Fibroblast of villous mesenchyme (primary cell): Measurements from ENCODE around the gene ENTR1. TPM values are rescaled to one million over a fixed set of nuclear protein-coding genes. Genes with fewer than 3 reads are reported as not detected.

ENCODE experiments used
- DNase-seq: peaks from one replicate; pipeline ENCODE4 v3.0.0-alpha.2; 2010; ENCODE audit warnings: low read depth
- H3K4me3 ChIP-seq: 2 replicates; pipeline ENCODE4 v1.5.1; 2011; ENCODE audit warnings: low read depth, mild to moderate bottlenecking, low read length
- total RNA-seq: library from RNA; depleted of rRNA; stranded (reverse); fragments of >200 nt; gene quantifications from 2 replicates; pipeline ENCODE4 v1.2.3, GENCODE V29; 2012
- TF ChIP-seq, protein P1 (sequence below): IDR thresholded peaks from 2 replicates; pipeline ENCODE4 v1.5.1; 2012; ENCODE audit warnings: low read depth, mild to moderate bottlenecking, low read length; ENCODE audit not compliant: insufficient read depth

ENTR1 gene, protein sequence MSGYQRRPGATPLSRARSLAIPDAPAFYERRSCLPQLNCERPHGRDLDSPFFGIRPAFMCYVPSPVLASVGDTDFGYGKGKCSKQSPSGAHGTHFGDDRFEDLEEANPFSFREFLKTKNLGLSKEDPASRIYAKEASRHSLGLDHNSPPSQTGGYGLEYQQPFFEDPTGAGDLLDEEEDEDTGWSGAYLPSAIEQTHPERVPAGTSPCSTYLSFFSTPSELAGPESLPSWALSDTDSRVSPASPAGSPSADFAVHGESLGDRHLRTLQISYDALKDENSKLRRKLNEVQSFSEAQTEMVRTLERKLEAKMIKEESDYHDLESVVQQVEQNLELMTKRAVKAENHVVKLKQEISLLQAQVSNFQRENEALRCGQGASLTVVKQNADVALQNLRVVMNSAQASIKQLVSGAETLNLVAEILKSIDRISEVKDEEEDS
- total RNA-seq, result 34.5 and 40.3 TPM in 2 replicates

GRCh38 chr9:136410500-136411287 lies at the start of gene ENTR1, which contains the start of gene PMPCA:
ENTR1 (minus strand) TSS chr9:136410614; CDS start chr9:136410397, 217 bp downstream.
PMPCA (plus strand) TSS chr9:136410658; CDS start chr9:136410669, 11 bp downstream.
- H3K4me3 ChIP-seq, result peak within 1 kb of the TSS; percentile 98
- TF ChIP-seq, protein P1, sequence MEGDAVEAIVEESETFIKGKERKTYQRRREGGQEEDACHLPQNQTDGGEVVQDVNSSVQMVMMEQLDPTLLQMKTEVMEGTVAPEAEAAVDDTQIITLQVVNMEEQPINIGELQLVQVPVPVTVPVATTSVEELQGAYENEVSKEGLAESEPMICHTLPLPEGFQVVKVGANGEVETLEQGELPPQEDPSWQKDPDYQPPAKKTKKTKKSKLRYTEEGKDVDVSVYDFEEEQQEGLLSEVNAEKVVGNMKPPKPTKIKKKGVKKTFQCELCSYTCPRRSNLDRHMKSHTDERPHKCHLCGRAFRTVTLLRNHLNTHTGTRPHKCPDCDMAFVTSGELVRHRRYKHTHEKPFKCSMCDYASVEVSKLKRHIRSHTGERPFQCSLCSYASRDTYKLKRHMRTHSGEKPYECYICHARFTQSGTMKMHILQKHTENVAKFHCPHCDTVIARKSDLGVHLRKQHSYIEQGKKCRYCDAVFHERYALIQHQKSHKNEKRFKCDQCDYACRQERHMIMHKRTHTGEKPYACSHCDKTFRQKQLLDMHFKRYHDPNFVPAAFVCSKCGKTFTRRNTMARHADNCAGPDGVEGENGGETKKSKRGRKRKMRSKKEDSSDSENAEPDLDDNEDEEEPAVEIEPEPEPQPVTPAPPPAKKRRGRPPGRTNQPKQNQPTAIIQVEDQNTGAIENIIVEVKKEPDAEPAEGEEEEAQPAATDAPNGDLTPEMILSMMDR, result no peak
- peak; percentile 90 for DNase-seq

DNA sequence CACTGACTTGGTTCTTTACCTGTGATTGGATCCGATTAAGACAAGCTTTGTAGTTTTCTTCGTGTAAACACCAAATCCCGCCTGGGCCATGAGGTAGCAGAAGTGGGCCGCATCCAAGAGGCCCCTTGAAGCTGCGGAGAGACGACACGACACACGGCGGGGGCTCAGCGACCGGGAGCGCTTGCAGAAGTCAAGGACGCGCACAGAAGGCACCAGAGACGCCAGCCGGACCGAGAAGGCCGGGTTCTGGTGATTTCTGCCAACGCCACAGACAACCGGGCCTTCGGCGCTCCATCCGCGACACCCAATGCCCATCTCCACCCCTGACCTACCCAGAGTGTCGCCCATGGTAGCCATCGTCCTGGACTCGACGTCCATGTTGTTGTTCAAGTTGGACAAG lies 49.0 kb upstream of the ENTR1 start:
- no peak overlapping the region for H3K4me3 ChIP-seq
- TF ChIP-seq, protein P1, result no peak
- no peak for DNase-seq

DNA sequence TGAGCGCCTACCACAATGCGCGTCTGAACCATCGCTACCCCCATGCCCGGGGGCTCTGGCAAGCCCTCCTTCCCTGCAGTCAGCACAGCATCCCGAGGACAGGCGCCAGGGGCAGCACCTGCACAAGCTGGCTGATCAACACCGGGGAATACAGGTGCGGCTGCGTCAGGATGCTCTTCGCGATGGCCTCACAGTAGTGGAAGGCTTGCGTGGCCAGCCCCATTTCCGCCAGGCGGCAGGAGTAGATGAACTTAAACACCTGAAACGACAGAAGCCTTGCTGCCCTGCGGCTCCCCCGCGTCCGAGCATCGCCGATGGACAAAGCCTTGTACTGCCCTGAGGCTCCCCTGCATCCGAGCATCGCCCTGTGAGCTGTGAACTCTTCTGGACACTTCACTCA lies 46.9 kb upstream of the ENTR1 start:
- no peak for DNase-seq
- TF ChIP-seq, protein P1, result no peak
- no peak overlapping the region for H3K4me3 ChIP-seq

- TF ChIP-seq, protein P1, result no peak
- DNase-seq, result no peak
- H3K4me3 ChIP-seq, result no peak overlapping the region
These were observed 45.8 kb upstream of the ENTR1 start for GRCh38 chr9:136456258-136456657.

DNA sequence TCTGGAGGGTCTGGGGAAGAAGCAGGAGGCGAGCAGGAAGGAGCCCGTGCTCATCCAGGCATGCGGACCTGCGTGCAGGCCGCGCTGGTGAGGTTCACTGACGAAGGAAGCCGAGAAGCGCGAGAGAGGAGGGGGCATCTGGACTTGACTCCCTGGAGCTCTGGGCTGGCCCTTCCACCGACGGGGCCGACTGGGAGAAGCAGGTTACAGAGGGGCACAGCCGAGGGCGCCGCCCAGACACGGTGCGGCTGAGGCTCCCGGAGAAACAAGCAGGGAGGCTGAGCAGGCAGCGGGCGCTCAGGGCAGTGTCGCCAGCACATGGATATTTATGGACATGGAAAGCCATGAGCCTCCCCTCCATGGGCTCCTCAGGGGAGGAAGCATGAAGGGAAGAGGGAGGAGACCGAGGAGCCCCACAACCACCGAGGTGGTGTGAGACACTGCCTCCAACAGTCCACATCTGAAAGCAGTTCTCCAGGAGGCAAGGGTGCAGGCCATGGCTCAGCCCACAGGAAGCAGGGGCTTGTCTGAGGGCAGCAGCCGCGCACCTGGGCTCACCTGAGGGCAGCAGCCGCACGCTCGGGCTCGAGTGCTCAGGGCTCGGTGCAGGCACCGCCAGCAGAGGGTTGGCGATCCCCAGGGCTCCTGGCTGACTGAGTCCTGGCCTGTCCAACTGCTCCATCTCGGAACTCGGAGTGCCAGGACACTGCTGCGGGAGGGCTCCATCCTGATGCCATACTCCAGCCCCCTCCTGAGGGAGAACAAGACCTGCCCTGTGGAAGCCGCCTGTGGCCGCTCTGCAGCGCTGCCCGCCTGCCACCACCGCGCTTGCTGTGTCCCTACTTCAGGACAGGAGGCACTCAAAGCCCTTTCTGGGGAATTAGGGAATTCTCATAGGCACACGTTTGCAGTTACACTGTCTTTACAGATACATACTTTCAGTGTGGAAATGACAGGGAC lies 44.9 kb upstream of the ENTR1 start:
- TF ChIP-seq, protein P1, result no peak
- DNase-seq, result no peak
- H3K4me3 ChIP-seq, result no peak overlapping the region
